ENCODE data around the gene NCOA1.

The NCOA1 gene

GRCh38 chr2:24507549-24507948 lies 16.5 kb downstream of the NCOA1 start:
- no CpG with 5 or more reads among the region's 4 CpGs for WGBS (ENCODE audit: insufficient coverage)
- Histone ChIP-seq H3K27me3 (replicated peaks in 2 of 5; ENCODE audit: control insufficient read depth in 4 of 5, insufficient read depth in 5 of 5, low read length in 4 of 5) (no peaks in the 10 kb centered on the region), H3K4me3 (ENCODE audit: control insufficient read depth in 1 of 7, extremely low read depth in 1 of 7, insufficient read depth in 4 of 7, low read depth in 2 of 7, low read length in 6 of 7) (no peak overlapping the region), H3K9me3 (ENCODE audit: control extremely low read depth in 1 of 5, control insufficient read depth in 4 of 5, insufficient read depth in 2 of 5, low read depth in 1 of 5, low read length in 4 of 5) (no peaks in the 10 kb centered on the region), H3K4me1 (ENCODE audit: control extremely low read depth in 1 of 4, control insufficient read depth in 4 of 4, insufficient read depth in 4 of 4, low read length in 3 of 4) (peaks cover 1 to 25% (median 7%) of the 10 kb centered on the region in 4 experiments), H3K36me3 (ENCODE audit: control insufficient read depth in 4 of 4, insufficient read depth in 4 of 4, low read length in 3 of 4) (no peaks in the 10 kb centered on the region), H3K27ac (ENCODE audit: insufficient read depth in 1 of 2, low read depth in 1 of 2, low read length in 2 of 2, poor library complexity in 1 of 2, severe bottlenecking in 2 of 2) (no peak overlapping the region)
- peak in 2 of 3 donors; percentile 58 to 72 for DNase-seq
- POLR2A ChIA-PET, result interaction anchor here (0.6 to 1.0 kb wide), 3 partner anchors 17 to 176 kb away, joined by 3 read pairs; partner anchors contain the start of gene NCOA1
- CTCF ChIA-PET, result interaction anchor here (0.7 to 1.1 kb wide), 2 partner anchors 8 to 10 kb away, joined by 3 read pairs; no protein-coding TSS in a partner anchor

DNA sequence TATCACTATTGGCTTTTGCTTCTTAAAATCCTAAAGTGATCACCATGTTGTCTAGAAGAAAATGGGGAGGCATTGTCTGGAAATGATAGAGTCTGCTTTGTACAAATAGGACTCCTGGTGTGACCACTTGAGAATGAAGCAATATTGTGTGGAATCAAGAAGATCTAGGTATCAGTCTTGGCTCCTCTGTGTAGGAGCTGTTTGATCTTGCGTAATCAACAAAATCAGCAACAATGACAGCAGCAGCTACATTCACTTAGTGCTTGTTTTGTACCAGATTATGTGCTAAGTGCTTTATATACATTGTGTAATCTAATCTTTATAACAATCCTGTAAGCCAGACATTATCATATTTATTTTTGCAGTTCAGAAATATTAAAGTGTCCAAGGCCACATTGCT lies 17.8 kb downstream of the NCOA1 start:
- H3K4me1 ChIP-seq (ENCODE audit: control extremely low read depth in 1 of 4, control insufficient read depth in 4 of 4, insufficient read depth in 4 of 4, low read length in 3 of 4), result peaks cover 1 to 32% (median 10%) of the 10 kb centered on the region in 4 experiments
- H3K27ac ChIP-seq (ENCODE audit: insufficient read depth in 1 of 2, low read depth in 1 of 2, low read length in 2 of 2, poor library complexity in 1 of 2, severe bottlenecking in 2 of 2), result no peak overlapping the region
- ChIA-PET CTCF (interaction anchor here (0.9 to 1.3 kb wide), 2 partner anchors 16 to 58 kb away, joined by 3 read pairs; no protein-coding TSS in a partner anchor), POLR2A (no interaction called here)
- no peaks in the 10 kb centered on the region for H3K36me3 ChIP-seq (ENCODE audit: control insufficient read depth in 4 of 4, insufficient read depth in 4 of 4, low read length in 3 of 4)
- no peaks in the 10 kb centered on the region for H3K27me3 ChIP-seq (replicated peaks in 2 of 5; ENCODE audit: control insufficient read depth in 4 of 5, insufficient read depth in 5 of 5, low read length in 4 of 5)
- WGBS (ENCODE audit: insufficient coverage), result no CpG with 5 or more reads among the region's 1 CpG
- DNase-seq, result no peak
- H3K4me3 ChIP-seq (ENCODE audit: control insufficient read depth in 1 of 7, extremely low read depth in 1 of 7, insufficient read depth in 4 of 7, low read depth in 2 of 7, low read length in 6 of 7), result no peak overlapping the region
- H3K9me3 ChIP-seq (ENCODE audit: control extremely low read depth in 1 of 5, control insufficient read depth in 4 of 5, insufficient read depth in 2 of 5, low read depth in 1 of 5, low read length in 4 of 5), result no peaks in the 10 kb centered on the region

- no peak overlapping the region for H3K27ac ChIP-seq (ENCODE audit: insufficient read depth in 1 of 2, low read depth in 1 of 2, low read length in 2 of 2, poor library complexity in 1 of 2, severe bottlenecking in 2 of 2)
- peaks cover 1 to 32% (median 10%) of the 10 kb centered on the region in 4 experiments for H3K4me1 ChIP-seq (ENCODE audit: control extremely low read depth in 1 of 4, control insufficient read depth in 4 of 4, insufficient read depth in 4 of 4, low read length in 3 of 4)
- H3K27me3 ChIP-seq (replicated peaks in 2 of 5; ENCODE audit: control insufficient read depth in 4 of 5, insufficient read depth in 5 of 5, low read length in 4 of 5), result no peaks in the 10 kb centered on the region
- H3K36me3 ChIP-seq (ENCODE audit: control insufficient read depth in 4 of 4, insufficient read depth in 4 of 4, low read length in 3 of 4), result no peaks in the 10 kb centered on the region
- no peak overlapping the region for H3K4me3 ChIP-seq (ENCODE audit: control insufficient read depth in 1 of 7, extremely low read depth in 1 of 7, insufficient read depth in 4 of 7, low read depth in 2 of 7, low read length in 6 of 7)
- H3K9me3 ChIP-seq (ENCODE audit: control extremely low read depth in 1 of 5, control insufficient read depth in 4 of 5, insufficient read depth in 2 of 5, low read depth in 1 of 5, low read length in 4 of 5), result no peaks in the 10 kb centered on the region
- CTCF ChIA-PET, result interaction anchor here (0.9 to 1.3 kb wide), 3 partner anchors 16 to 87 kb away, joined by 3 read pairs; no protein-coding TSS in a partner anchor
- peak in 1 of 3 donors; percentile 26 for DNase-seq
- POLR2A ChIA-PET, result no interaction called here
- WGBS (ENCODE audit: insufficient coverage), result no CpG with 5 or more reads among the region's 1 CpG
Measured at GRCh38 chr2:24509425-24509824, 18.4 kb downstream of the NCOA1 start.

DNA sequence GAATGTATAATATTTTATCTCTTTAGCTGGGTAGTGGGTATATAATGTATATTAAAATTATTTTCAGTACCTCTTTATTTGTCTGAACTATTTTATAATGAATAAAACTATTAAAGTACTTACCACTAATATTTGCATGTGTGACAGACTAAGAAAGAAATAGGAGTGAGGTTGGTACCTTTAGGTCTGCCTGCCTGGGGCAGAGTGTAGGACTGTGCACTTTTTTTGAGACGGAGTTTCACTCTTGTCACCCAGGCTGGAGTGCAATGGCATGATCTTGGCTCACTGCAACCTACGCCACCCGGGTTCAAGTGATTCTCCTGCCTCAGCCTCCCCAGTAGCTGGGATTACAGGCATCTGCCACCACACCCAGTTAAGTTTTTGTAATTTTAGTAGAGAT lies 18.8 kb downstream of the NCOA1 start:
- 97% methylated on average over 3 of the region's 3 CpGs for whole genome bisulfite sequencing (ENCODE audit: insufficient coverage)
- Histone ChIP-seq H3K4me3 (ENCODE audit: control insufficient read depth in 1 of 7, extremely low read depth in 1 of 7, insufficient read depth in 4 of 7, low read depth in 2 of 7, low read length in 6 of 7) (no peak overlapping the region), H3K9me3 (ENCODE audit: control extremely low read depth in 1 of 5, control insufficient read depth in 4 of 5, insufficient read depth in 2 of 5, low read depth in 1 of 5, low read length in 4 of 5) (no peaks in the 10 kb centered on the region), H3K36me3 (ENCODE audit: control insufficient read depth in 4 of 4, insufficient read depth in 4 of 4, low read length in 3 of 4) (no peaks in the 10 kb centered on the region), H3K27ac (ENCODE audit: insufficient read depth in 1 of 2, low read depth in 1 of 2, low read length in 2 of 2, poor library complexity in 1 of 2, severe bottlenecking in 2 of 2) (no peak overlapping the region), H3K4me1 (ENCODE audit: control extremely low read depth in 1 of 4, control insufficient read depth in 4 of 4, insufficient read depth in 4 of 4, low read length in 3 of 4) (peaks cover 1 to 32% (median 10%) of the 10 kb centered on the region in 4 experiments), H3K27me3 (replicated peaks in 2 of 5; ENCODE audit: control insufficient read depth in 4 of 5, insufficient read depth in 5 of 5, low read length in 4 of 5) (no peaks in the 10 kb centered on the region)
- CTCF ChIA-PET, result interaction anchor here (0.9 to 1.3 kb wide), 3 partner anchors 17 to 87 kb away, joined by 3 read pairs; no protein-coding TSS in a partner anchor
- DNase-seq, result no peak
- POLR2A ChIA-PET, result no interaction called here

- ChIA-PET POLR2A (no interaction called here), CTCF (no interaction called here)
- H3K4me3 ChIP-seq (ENCODE audit: control insufficient read depth in 1 of 7, extremely low read depth in 1 of 7, insufficient read depth in 4 of 7, low read depth in 2 of 7, low read length in 6 of 7), result no peak overlapping the region
- H3K27me3 ChIP-seq (replicated peaks in 2 of 5; ENCODE audit: control insufficient read depth in 4 of 5, insufficient read depth in 5 of 5, low read length in 4 of 5), result no peaks in the 10 kb centered on the region
- DNase-seq, result no peak
- no peaks in the 10 kb centered on the region for H3K36me3 ChIP-seq (ENCODE audit: control insufficient read depth in 4 of 4, insufficient read depth in 4 of 4, low read length in 3 of 4)
- WGBS (ENCODE audit: insufficient coverage), result no CpG with 5 or more reads among the region's 1 CpG
- no peaks in the 10 kb centered on the region for H3K9me3 ChIP-seq (ENCODE audit: control extremely low read depth in 1 of 5, control insufficient read depth in 4 of 5, insufficient read depth in 2 of 5, low read depth in 1 of 5, low read length in 4 of 5)
- H3K4me1 ChIP-seq (ENCODE audit: control extremely low read depth in 1 of 4, control insufficient read depth in 4 of 4, insufficient read depth in 4 of 4, low read length in 3 of 4), result peaks cover 1 to 32% (median 10%) of the 10 kb centered on the region in 4 experiments
- H3K27ac ChIP-seq (ENCODE audit: insufficient read depth in 1 of 2, low read depth in 1 of 2, low read length in 2 of 2, poor library complexity in 1 of 2, severe bottlenecking in 2 of 2), result no peak overlapping the region
Measured at GRCh38 chr2:24510771-24511170, 19.7 kb downstream of the NCOA1 start.

DNA sequence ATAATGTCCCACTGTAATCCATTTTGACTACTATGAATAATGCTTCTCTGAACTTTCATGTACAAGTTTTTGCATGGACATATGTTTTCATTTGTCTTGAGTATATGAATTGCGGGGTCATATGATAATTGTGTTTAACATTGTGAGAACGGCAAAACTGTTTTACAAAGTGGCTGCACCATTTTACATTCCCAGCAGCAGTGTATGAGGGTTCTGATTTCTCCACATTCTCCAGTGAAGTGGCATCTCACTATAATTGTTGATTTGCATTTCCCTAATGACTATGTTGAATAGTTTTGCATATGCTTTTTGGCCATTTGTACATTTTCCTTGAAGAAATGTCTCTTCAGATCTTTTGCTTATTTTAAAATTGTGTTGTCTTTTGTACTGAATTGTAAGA lies 20.1 kb downstream of the NCOA1 start:
- Histone ChIP-seq H3K36me3 (ENCODE audit: control insufficient read depth in 4 of 4, insufficient read depth in 4 of 4, low read length in 3 of 4) (no peaks in the 10 kb centered on the region), H3K4me3 (ENCODE audit: control insufficient read depth in 1 of 7, extremely low read depth in 1 of 7, insufficient read depth in 4 of 7, low read depth in 2 of 7, low read length in 6 of 7) (no peak overlapping the region), H3K4me1 (ENCODE audit: control extremely low read depth in 1 of 4, control insufficient read depth in 4 of 4, insufficient read depth in 4 of 4, low read length in 3 of 4) (peaks cover 1 to 32% (median 10%) of the 10 kb centered on the region in 4 experiments), H3K27me3 (replicated peaks in 2 of 5; ENCODE audit: control insufficient read depth in 4 of 5, insufficient read depth in 5 of 5, low read length in 4 of 5) (no peaks in the 10 kb centered on the region), H3K9me3 (ENCODE audit: control extremely low read depth in 1 of 5, control insufficient read depth in 4 of 5, insufficient read depth in 2 of 5, low read depth in 1 of 5, low read length in 4 of 5) (no peaks in the 10 kb centered on the region), H3K27ac (ENCODE audit: insufficient read depth in 1 of 2, low read depth in 1 of 2, low read length in 2 of 2, poor library complexity in 1 of 2, severe bottlenecking in 2 of 2) (no peak overlapping the region)
- ChIA-PET CTCF (no interaction called here), POLR2A (no interaction called here)
- DNase-seq, result no peak
- 90% methylated on average over 2 of the region's 2 CpGs for WGBS (ENCODE audit: insufficient coverage)

DNA sequence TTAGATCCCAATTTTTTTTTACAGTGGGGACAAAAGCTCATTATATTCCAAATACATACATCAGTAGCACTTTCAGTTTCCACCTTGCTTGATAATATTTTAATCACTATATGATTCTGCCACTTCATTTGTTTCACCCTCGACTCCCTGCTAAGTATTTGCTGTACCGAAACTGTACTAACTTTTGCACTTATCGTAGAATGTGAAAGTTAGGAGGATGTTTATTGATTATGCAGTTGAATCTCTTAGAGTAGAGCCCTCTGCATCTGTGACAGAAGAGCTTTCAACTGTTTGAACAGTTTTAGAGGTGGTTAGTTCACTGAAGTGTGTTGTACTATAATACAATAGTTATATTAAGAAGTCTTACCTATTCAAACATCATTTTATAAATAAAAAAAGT lies 20.8 kb downstream of the NCOA1 start:
- ChIA-PET CTCF (interaction anchor here (1.0 kb wide), 1 partner anchor 16 kb away, joined by 3 read pairs; no protein-coding TSS in a partner anchor), POLR2A (interaction anchor here (0.7 kb wide), 1 partner anchor 28 kb away, joined by 3 read pairs; no protein-coding TSS in a partner anchor)
- Histone ChIP-seq H3K4me3 (ENCODE audit: control insufficient read depth in 1 of 7, extremely low read depth in 1 of 7, insufficient read depth in 4 of 7, low read depth in 2 of 7, low read length in 6 of 7) (no peak overlapping the region), H3K4me1 (ENCODE audit: control extremely low read depth in 1 of 4, control insufficient read depth in 4 of 4, insufficient read depth in 4 of 4, low read length in 3 of 4) (peaks cover 1 to 32% (median 10%) of the 10 kb centered on the region in 4 experiments), H3K27ac (ENCODE audit: insufficient read depth in 1 of 2, low read depth in 1 of 2, low read length in 2 of 2, poor library complexity in 1 of 2, severe bottlenecking in 2 of 2) (peak overlapping the region in 1 of 2 experiments; percentile 31), H3K36me3 (ENCODE audit: control insufficient read depth in 4 of 4, insufficient read depth in 4 of 4, low read length in 3 of 4) (no peaks in the 10 kb centered on the region), H3K27me3 (replicated peaks in 2 of 5; ENCODE audit: control insufficient read depth in 4 of 5, insufficient read depth in 5 of 5, low read length in 4 of 5) (no peaks in the 10 kb centered on the region), H3K9me3 (ENCODE audit: control extremely low read depth in 1 of 5, control insufficient read depth in 4 of 5, insufficient read depth in 2 of 5, low read depth in 1 of 5, low read length in 4 of 5) (no peaks in the 10 kb centered on the region)
- no peak for DNase-seq
- no CpG with 5 or more reads among the region's 3 CpGs for WGBS (ENCODE audit: insufficient coverage)

Measured in common myeloid progenitor, CD34-positive (primary cell).